GM19438 (cell line): ENCODE measurements around the gene GYS2.
"Not testable (repeated sequence)": the region's sequence is repeated elsewhere in the genome, so short reads cannot be mapped to it uniquely, and the experiment has no call there.

ENCODE experiments used
- ATAC-seq: cut with Tn5 transposase; IDR thresholded peaks from one replicate; pipeline ENCODE4 v1.9.1; 2021; ENCODE audit warnings: low read depth; ENCODE audit not compliant: unreplicated experiment

Gene GYS2

GRCh38 chr12:21606175-21606574 is 1.5 kb upstream of the GYS2 start:
- ATAC-seq = no peak

- no peak for ATAC-seq
These were observed 1.9 kb downstream of the GYS2 start for GRCh38 chr12:21602774-21603173.

- no peak for ATAC-seq
These were observed 4.5 kb downstream of the GYS2 start for GRCh38 chr12:21600196-21600595.

- ATAC-seq = no peak
These were observed 5.3 kb downstream of the GYS2 start for GRCh38 chr12:21599143-21599999.

GRCh38 chr12:21598651-21599050 is 6.0 kb downstream of the GYS2 start:
- ATAC-seq = no peak

- not testable (repeated sequence) for ATAC-seq
These were observed 9.3 kb downstream of the GYS2 start for GRCh38 chr12:21595356-21595755.

- no peak for ATAC-seq
These were observed 19.2 kb downstream of the GYS2 start for GRCh38 chr12:21585485-21585884.

GRCh38 chr12:21584403-21585182 is 20.1 kb downstream of the GYS2 start:
- not testable (repeated sequence) for ATAC-seq

- no peak for ATAC-seq
These were observed 21.1 kb downstream of the GYS2 start for GRCh38 chr12:21583587-21583986.

GRCh38 chr12:21580748-21581516 is 23.7 kb downstream of the GYS2 start:
- no peak for ATAC-seq

- no peak for ATAC-seq
These were observed 27.1 kb downstream of the GYS2 start for GRCh38 chr12:21577516-21577915.

- ATAC-seq = no peak
These were observed 28.2 kb downstream of the GYS2 start for GRCh38 chr12:21576431-21576830.

GRCh38 chr12:21573733-21574358 is 30.8 kb downstream of the GYS2 start:
- ATAC-seq = no peak

GRCh38 chr12:21571046-21571445 is 33.6 kb downstream of the GYS2 start:
- ATAC-seq = no peak

GRCh38 chr12:21568115-21568514 is 36.5 kb downstream of the GYS2 start:
- no peak for ATAC-seq

- ATAC-seq = no peak
These were observed 37.7 kb downstream of the GYS2 start for GRCh38 chr12:21566907-21567394.

- no peak for ATAC-seq
These were observed 38.3 kb downstream of the GYS2 start for GRCh38 chr12:21566223-21566906.

GRCh38 chr12:21562859-21563258 is 41.8 kb downstream of the GYS2 start:
- ATAC-seq = no peak

- no peak for ATAC-seq
These were observed 43.5 kb downstream of the GYS2 start for GRCh38 chr12:21561158-21561557.
